Measurements from ENCODE around the gene PAM.

DNA sequence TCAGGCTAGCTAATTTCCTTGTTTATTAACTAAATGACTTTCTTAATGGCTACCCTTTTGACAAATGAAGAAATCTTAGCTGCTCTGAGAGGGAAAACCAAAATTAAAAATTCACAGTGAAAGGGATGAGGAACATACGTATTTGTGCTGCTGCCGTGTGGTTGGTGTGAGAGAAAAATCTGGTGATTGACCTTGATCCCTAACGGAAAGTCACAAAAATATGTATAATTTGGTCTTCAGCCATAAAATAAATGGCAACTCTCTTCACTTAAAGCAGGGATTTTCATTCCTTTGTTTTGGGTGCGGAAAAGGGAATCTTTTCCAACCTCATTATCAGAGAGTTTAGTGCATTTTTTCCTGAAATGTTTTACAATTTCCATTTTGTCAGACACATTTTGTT, 40.4 kb downstream of the PAM start:
- no peak for TF ChIP-seq EZH2 (IDR thresholded peaks at IDR 0.05; ENCODE audit: borderline replicate concordance, low read depth, low read length, severe bottlenecking)
- no peak for TF ChIP-seq POLR2A (IDR thresholded peaks at IDR 0.05; ENCODE audit: low read depth, low read length)
- TF ChIP-seq, protein P1, sequence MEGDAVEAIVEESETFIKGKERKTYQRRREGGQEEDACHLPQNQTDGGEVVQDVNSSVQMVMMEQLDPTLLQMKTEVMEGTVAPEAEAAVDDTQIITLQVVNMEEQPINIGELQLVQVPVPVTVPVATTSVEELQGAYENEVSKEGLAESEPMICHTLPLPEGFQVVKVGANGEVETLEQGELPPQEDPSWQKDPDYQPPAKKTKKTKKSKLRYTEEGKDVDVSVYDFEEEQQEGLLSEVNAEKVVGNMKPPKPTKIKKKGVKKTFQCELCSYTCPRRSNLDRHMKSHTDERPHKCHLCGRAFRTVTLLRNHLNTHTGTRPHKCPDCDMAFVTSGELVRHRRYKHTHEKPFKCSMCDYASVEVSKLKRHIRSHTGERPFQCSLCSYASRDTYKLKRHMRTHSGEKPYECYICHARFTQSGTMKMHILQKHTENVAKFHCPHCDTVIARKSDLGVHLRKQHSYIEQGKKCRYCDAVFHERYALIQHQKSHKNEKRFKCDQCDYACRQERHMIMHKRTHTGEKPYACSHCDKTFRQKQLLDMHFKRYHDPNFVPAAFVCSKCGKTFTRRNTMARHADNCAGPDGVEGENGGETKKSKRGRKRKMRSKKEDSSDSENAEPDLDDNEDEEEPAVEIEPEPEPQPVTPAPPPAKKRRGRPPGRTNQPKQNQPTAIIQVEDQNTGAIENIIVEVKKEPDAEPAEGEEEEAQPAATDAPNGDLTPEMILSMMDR (IDR thresholded peaks at IDR 0.05; ENCODE audit: extremely low read depth in 1 of 2, insufficient read depth in 1 of 2, low read depth in 1 of 2, low read length in 2 of 2): no peak
- TF ChIP-seq POLR2AphosphoS5 (IDR thresholded peaks at IDR 0.05; ENCODE audit: insufficient read depth, low read depth, low read length): no peak
- TF ChIP-seq MYC (IDR thresholded peaks at IDR 0.05; ENCODE audit: low read depth, low read length): no peak
